ENCODE results near the gene ATXN10.

ATXN10 gene

DNA sequence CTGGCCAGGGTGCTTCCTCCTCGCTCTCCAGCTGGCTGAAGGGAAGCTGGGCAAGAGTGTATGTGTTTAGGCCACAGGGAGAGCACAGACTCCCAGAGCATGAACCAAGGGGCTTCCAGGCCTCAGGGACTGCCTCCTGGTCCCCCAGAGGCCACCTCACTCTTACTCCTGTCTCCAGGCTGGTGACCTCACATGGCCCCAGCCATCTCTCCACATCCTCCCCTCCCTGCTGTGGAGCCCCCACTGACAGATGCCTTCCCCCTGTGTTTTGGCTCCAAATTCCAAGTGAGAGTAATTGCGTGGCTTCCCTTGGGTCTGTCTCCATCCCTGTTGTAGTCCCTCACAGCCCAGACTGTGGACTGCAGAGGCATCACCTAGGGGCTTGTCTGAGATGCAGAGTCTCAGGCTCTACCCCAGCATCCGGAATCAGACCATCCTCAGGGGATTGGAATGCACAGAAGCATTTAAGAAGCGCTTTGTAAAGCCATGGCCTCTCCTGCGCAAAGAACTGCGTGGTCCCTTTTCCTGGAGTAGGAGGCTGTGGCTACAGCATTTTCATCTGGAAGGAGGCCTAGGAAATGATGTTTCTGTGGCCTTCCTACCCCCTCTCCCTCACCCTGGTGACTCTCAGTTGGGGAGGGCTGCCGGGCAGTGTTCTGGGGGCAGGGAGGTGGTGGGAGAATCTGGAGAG lies 91.1 kb downstream of the ATXN10 start:
- peak; percentile 74 for DNase-seq

DNA sequence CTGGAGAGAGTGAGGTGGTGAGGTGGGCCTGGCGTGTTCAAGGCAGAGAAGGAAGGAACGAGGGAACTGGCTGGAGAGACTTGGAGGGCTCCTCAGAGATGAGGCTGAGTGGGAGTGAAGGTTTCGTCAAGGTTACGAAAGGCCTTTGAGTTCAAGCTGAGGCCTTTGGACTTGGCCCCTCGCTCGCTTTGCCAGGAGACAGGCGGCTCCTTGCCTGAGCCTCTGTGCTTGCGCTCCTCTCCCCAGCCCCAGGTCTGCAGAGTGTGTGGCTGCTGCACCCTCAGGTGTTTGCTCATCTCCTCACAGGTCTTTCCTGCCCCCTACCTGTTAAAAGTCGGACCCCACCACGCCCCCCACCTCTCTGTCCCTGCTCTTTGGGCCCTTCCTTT lies 91.6 kb downstream of the ATXN10 start:
- peak; percentile 59 for DNase-seq

DNA sequence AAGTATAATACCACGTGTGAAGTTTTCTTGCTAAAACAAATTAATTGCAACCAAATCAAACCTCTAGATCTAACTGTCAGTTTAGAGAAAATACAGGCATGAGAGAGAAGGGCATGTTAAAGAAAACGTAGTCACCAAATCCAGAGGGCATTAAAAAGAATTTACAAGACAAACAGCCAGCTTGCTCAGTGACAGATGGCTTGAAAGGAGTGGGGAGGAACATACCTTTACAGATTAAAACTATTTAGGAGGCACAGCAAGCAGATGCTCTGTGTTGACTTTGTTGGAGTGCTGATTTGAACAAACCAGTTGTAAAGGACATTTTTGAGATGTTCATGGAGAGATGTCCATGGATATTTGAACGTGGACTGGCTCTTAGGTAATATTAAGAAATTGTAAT lies 96.9 kb downstream of the ATXN10 start:
- no peak for DNase-seq

DNA sequence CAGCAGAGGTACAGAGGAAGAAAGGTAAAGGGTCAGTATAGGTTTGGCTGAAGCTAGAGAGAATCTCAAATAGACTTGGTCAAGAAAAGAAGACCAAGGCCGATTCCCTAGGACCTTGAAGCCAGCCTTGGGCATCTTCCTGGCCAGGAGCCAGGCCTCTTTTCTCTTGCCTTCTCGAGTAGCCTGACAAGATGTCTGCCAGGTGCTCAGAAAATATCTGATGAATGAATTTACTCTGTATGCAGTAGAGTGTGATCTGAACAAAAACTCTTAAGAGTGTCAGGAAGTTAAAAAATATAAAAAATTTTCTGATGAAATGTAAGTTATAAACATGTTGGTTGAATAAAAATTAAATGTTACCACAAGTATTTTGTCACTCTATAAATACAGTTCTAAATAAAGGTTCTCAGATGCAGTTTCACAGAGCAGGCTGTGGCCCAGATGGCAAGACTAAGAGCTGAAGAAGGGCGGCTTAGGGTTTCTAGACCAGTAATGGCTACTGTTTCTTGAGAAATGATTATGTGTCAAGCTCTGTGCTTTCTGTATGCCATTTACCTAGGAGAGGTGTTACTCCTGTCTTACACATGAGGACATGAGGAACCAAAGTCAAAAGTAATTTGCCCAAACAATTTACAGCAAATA lies 98.1 kb downstream of the ATXN10 start:
- no peak for DNase-seq

DNA sequence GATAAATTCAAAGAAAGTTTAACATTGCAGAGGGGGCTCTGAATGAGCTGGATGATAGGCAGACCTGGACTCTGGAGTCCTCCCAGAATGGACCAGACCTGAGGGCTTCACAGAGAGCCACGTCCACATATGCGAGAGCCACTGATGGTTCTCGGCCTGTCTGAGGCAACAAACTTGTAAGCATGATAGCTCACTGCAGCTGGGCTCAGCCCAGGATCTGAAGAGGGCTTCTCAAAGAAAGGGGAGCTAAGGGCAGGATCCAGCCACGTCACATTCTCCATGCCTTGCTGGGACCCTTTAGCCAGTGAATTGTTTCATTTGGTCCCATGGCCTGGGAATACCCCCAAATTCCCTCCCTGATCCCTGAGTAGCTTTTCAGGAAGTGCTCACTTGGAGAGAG lies 98.9 kb downstream of the ATXN10 start:
- DNase-seq = no peak

DNA sequence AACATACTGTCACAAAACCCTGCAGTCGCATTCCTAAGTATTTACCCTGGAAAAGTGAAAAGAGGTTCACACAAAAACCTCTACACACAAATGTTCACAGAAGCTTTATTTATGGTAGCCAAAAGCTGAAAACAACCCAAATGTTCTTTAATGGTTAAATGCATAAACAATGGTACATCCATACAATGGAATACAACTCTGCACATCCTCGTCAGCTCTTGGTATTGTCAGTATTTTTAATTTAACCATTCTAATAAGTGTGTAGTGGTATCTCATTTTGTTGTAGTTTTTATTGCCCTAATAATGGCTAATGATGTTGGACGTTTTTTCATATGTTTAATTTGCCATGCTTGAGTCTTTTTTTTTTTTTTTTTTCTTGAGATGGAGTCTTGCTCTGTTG lies 99.4 kb downstream of the ATXN10 start:
- DNase-seq = no peak

DNA sequence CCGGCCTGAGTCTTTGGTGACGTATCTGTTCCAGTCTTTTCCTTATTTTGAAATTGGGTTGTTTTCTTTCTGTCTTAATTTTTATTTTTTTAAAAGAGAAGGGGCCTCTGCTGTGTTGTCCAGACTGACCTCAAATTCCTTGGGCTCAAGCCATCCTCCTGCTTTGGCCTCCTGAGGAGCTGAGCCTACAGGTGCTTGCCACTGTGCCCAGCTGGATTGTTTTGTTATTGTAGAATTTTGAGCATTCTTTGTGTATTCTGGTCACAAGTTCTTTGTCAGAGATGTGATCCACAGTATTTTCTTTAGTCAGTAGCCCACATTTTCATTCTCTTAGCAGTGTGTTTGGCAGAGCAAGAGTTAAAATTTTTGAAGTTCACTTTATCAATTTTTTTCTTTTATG lies 100.1 kb downstream of the ATXN10 start:
- no peak for DNase-seq

DNA sequence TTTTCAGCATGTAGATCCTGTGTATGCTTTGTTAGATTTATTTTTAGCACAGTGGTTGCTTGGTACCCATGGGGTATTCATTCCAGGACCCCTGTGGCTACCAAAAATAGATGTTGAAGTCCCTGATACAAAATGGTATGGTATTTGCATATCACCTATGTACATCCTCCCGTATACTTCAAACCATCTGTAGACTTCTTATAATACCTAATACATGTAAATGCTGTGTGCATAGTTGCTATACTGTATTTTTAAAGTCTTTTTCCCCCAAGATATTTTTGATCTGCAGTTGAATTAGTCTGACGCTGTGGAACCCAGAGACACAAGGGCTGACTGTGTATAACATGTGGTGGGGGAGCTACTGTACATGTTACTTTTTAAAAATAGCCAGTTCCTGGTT lies 101.1 kb downstream of the ATXN10 start:
- no peak for DNase-seq

DNA sequence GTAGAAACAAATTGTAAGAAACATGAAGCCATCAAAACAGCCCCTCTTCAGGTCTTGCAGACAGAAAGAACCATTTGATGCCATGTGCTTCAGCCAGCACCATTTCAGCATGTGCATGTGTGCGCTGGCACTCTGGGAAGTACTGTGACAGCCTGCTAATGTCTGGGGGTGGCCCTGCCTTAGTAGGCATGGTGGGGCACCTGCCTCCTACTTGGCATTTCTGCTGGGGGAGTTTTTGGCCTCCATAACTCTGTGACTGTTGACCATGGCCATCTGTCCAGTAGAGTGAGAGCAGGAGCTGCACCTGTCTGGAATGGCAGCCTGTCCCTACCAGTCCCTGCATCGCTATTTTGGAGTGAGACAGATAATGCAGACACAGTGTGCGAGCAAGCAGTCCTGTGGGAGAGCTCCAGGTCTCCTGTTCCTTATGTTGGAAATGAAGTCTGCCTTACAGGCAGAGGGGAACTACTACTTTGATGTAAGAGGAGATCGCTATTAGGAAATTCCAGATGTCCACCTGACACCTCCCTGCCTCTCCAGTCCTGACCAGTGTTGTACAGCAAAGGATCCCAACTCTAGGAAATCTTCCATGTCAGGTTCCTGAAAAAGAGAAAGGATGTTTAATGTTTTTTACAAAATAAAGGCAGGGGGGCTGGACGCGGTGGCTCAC lies 102.5 kb downstream of the ATXN10 start:
- no peak for DNase-seq

DNA sequence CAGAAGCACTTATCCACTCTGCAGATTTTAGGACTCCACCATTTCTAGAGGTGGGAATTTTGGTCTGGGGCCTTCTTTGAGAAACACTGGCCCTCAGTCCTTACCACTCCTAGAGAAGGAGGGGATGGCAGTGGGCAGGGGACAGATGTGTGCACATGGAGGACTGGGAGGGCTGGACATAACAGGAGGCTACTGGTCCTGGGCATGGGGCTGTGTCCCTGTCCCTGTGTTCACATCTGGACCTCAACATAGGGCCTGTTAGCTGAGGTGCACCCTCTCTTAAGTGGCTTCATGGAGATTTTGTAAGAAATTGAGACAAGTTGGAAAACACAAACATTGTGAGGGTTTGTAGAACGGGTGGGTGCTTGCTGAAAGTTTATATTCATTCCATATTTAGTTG lies 103.4 kb downstream of the ATXN10 start:
- no peak for DNase-seq

DNA sequence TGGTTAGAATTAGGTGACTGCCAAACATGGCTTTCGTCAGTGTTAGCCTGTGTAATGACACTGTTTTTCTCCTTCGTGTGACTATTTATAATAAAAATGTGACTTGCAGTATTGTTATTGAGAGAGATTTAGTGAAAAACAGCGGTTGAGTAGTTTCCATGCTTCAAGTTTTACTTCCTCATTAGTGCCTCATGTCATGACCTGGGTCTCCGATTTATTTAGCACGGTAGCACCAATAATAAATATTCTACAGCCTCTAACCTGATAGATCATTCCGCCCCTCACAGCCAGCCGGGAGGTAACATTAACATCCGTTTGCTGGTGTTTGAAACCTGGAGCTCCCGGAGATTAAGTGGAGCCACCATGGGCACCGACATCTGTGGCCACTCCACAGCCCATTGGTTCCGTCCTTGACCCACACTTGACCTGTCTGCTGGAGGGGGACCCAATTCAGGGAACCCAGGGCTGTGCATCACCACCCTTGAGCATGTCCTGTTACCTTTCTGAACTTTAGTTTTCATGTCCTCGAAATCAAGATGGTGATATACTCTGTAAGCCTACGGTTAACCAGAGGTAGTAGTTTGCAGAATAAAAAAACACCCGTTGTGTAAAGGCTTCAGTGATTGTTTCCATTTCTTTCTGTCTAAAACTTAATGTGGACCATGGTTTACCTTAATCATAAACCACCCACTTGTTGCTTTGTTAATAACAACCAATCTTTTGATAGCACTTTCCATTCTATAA lies 104.1 kb downstream of the ATXN10 start:
- DNase-seq = no peak

DNA sequence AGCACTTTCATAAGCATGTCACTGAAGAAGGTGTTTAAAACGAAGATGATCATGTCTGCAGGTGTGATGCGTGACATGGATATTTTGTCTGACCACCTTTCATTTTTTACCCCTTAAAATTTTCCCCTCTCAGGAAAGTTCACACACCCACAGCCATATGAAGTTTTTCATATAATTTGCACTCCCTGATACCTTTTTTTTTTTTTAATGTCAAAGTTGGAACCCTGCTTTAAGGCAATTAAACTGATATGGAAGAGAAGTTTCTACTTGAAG lies 104.6 kb downstream of the ATXN10 start:
- DNase-seq = no peak

DNA sequence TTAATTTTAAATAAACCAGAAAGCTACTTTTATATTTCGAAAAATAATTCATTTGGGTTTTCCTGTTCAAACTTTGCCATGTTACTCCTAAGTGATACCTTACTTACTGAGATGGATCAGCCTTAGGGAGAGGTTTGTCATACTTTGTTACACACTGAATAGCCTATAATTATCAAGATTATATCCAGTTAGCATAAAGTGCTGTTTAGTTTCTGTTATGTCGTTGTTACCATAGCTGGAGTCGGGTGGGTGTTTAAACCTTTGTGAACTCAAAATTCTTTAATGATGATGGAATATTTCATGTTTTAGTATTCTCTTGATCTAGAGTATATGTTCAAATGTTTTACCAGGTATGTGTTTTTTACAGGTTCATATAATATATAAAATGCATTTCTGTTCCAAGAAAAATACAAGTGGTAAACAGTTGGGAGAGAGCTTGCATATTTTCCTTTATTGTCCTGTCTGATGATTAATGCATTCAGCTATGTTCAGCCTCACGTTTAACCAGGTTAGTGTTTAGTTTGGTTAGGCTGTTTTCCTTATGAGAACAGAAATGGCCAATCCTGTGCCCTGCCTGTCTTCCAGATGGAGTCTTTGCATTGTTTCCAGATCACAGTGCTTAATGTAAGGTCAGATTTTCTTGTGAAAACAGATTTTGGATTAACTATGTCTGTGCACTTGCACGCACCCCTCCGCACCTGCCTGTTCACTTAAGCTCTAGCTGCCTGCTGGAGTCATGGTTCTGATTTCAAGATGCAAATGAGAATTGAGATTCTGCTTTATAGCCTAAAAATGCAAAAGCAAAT lies 105.6 kb downstream of the ATXN10 start:
- DNase-seq = no peak

DNA sequence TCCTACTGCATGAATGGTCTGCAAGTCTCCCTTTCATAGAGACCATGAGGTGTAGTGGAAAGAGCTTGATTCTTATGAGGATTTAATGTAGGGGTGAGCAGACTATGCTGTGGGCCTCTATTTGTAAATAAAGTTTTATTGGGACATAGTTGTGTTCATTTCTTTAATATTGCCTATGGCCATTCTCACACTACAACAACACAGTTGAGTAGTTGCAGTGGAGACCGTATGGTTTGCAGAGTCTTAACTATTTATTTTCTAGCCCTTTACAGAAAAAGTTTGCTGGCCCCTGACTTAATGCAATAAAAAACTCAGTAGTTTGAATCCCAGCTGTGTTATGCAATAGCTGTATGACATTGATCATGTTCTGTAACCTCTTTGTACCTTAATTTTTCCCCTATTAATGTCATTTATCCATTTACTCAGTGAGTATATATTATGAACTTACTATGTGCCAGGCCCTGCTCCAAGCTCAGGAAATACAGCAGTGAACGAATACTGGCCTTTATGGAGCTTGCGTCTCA lies 106.3 kb downstream of the ATXN10 start:
- no peak for DNase-seq

DNA sequence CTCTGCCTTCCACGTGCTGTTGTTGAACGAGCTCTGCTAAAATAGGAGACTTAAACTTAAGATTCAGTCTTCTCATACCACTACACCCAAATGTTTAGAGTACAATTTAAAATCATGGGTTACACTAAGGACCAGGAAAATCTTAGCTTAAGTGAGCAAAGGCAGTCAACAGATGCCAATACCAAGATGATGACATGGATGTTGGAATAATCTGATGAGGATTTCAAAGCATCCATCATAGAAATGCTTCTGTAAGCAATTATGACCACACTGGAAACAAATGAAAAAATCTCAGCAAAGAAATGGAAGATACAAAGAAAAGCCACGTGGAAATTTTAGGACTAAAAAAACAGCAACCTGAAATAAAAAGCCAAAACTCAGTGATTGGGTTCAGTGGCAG lies 109.8 kb downstream of the ATXN10 start:
- no peak for DNase-seq

DNA sequence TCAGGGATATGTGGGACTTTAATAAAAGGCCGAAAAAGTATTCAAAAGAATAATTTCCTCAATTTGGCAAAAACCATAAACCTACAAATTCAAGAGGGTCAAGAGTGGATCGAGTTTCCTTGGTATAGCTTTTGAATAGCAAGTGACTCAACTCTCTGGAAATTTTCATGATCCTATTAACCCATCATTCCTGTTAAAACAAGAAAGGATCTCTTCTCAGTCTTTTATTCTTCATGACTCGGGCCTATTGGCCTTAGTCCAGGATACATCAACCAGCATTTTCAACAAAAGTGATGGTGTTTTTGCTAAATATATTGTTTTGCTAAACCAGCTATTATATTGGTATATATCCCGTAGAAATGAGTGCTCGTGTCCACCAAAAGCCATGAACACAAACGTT lies 110.3 kb downstream of the ATXN10 start:
- no peak for DNase-seq

DNA sequence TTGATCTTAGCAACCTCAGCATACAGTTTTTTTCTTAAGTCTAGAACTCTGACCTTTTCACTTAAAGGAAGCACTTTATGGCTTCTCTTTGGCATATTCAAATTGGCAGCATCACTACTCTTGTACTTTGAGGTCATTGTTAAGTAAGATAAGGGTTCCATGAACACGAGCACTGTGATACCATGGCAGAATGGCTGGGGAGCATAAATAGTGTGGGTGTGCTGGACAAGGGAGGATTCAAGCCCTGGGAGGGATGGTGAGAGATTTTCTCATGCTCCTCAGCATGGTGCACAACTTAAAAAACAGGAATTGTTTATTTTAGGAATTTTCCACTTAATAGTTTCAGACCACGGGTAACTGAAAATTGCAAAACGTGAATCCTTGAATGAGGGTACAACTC lies 111.4 kb downstream of the ATXN10 start:
- DNase-seq = no peak

DNA sequence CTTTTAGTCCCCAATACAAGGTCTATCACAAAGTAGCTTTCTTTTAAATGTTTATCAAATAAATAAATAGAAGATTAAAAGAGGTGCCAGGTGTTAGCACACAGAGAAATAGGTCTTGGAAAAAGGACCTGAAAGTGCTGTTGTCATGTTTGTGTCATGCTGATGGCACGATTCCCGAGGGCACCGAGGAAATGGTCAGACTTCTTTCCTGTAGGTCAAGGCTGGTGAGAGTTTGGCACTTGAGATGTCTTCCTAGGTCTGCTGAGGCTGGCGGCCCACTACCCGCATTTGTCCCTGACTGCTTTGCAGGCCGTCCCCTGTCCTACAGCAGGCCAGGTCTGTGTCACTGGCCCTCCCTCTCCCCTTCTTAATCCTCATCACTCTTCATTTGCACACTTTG lies 112.1 kb downstream of the ATXN10 start:
- DNase-seq = no peak

DNA sequence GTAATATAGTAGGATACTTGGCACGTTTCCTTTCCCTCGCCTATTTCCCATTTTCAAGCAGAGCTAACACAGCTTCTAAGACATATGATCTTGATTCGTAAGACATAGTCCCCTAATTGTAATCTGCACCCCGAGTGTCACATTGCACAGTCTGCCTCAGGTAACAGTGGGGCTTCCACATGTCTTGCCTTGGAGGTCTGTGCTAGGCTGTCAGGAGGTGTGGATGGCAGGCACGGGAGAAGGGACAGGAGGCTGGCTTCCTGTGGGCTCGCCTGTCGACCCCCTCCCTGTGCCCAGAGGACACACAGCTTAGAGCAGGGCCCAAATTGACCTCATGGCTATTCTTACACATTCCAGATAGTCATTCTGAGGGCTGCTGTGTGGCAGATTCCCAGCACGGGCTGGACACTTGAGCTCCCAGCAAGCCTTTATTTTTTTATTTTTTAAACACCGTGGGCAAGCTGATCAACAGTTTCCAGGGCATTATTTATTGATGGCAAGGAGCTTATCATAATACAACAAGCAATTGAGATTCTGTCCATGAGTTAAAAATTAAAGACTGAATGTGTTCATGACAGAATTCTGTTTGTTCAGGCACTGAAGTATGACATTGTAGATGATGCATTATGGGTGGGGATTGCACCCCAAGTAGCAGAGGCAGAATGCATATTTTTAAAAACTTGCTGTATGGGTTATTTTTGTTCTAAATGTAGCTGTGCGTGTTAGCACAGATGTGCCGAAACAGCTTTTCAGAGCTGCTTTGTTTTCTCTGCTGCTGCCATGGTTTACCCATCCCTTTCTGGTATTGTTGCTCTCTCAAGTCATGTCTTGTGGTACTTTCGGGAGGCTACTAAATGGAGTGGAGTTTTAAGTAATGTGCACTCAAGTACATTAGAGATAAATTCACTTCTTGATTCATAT lies 113.0 kb downstream of the ATXN10 start:
- DNase-seq = peak; percentile 61

DNA sequence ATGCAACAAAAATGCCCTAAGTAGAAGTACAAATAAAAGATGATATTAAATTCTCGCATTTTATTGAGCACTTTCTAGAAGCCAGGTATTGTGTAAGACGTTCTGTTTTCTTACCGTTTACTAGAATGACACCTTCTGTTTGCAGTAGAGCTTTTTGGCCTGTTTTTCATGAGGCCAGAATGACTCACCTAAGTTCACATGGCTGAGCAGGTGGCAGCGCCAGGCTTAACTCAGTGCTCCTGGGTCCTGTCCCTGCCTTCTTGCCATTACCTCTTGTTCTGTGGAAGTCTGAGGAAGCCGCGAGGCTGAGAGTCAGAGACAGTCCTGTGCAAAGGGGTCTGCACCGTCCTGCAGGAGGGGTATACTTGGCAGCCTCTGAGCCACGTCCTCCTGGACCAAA lies 113.8 kb downstream of the ATXN10 start:
- DNase-seq = no peak

DNA sequence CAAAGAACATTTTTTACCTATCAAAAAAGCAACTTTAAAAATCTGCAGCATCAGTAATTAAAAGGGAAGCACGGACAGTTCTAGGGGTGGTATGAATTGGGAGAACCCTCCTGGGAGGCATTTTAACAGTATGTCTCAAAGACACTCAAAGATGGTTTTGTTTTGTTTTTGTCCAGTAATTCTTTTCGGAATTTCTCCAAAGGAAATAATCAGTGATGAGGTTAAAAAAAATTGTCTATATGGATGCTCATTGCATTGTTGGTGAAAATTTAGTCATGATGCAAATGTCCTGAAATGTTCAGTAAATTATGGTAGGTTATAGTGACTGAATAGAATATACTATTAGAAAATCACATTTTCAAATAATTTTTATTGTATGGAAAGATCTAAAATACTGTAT lies 115.1 kb downstream of the ATXN10 start:
- no peak for DNase-seq

DNA sequence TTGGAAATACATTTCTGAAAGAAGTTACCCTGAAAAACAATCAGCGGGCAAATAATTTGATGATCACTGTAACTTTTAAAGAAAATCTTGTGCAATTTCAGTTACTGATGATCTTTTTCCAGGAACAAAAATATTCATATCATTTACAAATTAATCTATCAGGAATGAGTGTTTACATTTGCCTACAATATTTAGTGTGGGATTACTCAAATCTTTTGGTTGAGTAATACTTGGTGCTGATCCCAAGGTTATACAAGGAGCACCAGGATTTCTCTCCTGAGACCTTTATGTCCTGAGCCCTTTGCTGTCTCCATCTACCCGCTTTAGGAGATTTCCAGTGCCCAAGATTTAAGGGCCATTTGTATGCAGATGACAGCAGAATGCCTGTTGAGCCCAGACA lies 116.1 kb downstream of the ATXN10 start:
- DNase-seq = no peak

All from islet precursor cell (in vitro differentiated cells).